Suprapubic skin (tissue), 4 donors: ENCODE measurements around the gene DNMBP. TPM values are rescaled to one million over a fixed set of nuclear protein-coding genes. Genes with fewer than 3 reads are reported as not detected.
A peak's percentile ranks its signal among the peaks of the same experiment; 100 is the strongest.

Experiments used
- DNase-seq, 2 donors: peaks; one replicate each; pipeline ENCODE4 v3.0.0-alpha.2; 2019; ENCODE audit warnings: low spot score in 2 of 2
- H3K27ac ChIP-seq: fragments of 200-600 bp; sonication (generic); one replicate; pipeline ENCODE4 v1.5.1; 2019
- H3K27me3 ChIP-seq: fragments of 200-600 bp; sonication (generic); one replicate; pipeline ENCODE4 v1.5.1; 2019
- H3K36me3 ChIP-seq: fragments of 200-600 bp; sonication (generic); one replicate; pipeline ENCODE4 v1.5.1; 2019
- H3K4me1 ChIP-seq: fragments of 200-600 bp; sonication (generic); one replicate; pipeline ENCODE4 v1.5.1; 2019
- H3K4me3 ChIP-seq: fragments of 200-600 bp; sonication (generic); one replicate; pipeline ENCODE4 v1.5.1; 2019; ENCODE audit warnings: mild to moderate bottlenecking
- H3K9me3 ChIP-seq: fragments of 200-600 bp; sonication (generic); one replicate; pipeline ENCODE4 v1.5.1; 2019
- EP300 ChIP-seq: sonication (generic); formaldehyde crosslinking; IDR thresholded peaks from one replicate; pipeline ENCODE4 v1.6.1; 2017; ENCODE audit warnings: antibody characterized with exemption
- POLR2A ChIP-seq, 2 donors: fragments of 450-650 bp; IDR thresholded peaks; one replicate each; pipeline ENCODE4 v1.6.1; 2017; ENCODE audit warnings: antibody characterized with exemption in 2 of 2, mild to moderate bottlenecking in 2 of 2, moderate library complexity in 2 of 2
- POLR2AphosphoS5 ChIP-seq, 3 donors: sonication (generic); formaldehyde crosslinking; IDR thresholded peaks; one replicate each; pipeline ENCODE4 v1.6.1; 2017; ENCODE audit warnings: antibody characterized with exemption in 3 of 3
- WGBS: methylation state at CpG from one replicate; pipeline ENCODE4 v1.1.5; 2018; 5-methylcytosine and 5-hydroxymethylcytosine counted together
- total RNA-seq, 4 donors: library from RNA; depleted of rRNA; stranded (reverse); fragments of >200 nt; gene quantifications; one replicate each; pipeline ENCODE4 v1.1.0, GENCODE V29; 2016
- TF ChIP-seq, protein P1 (sequence below), 2 donors: fragments of 200-600 bp in 1 of 2; fragments of 450-650 bp in 1 of 2; sonication (generic) in 1 of 2; IDR thresholded peaks; one replicate each; pipeline ENCODE4 v1.5.1; 2016 to 2019; ENCODE audit warnings: antibody characterized with exemption in 2 of 2, mild to moderate bottlenecking in 1 of 2, moderate library complexity in 1 of 2

Gene DNMBP
- total RNA-seq, 4 donors from 2014 or later: 43.4 to 89.6 (median 52.3) TPM

GRCh38 chr10:100043796-100044195 is 34.0 kb upstream of the DNMBP start:
- DNase-seq: peak in 1 of 2 donors; percentile 72
- TF ChIP-seq, protein P1, sequence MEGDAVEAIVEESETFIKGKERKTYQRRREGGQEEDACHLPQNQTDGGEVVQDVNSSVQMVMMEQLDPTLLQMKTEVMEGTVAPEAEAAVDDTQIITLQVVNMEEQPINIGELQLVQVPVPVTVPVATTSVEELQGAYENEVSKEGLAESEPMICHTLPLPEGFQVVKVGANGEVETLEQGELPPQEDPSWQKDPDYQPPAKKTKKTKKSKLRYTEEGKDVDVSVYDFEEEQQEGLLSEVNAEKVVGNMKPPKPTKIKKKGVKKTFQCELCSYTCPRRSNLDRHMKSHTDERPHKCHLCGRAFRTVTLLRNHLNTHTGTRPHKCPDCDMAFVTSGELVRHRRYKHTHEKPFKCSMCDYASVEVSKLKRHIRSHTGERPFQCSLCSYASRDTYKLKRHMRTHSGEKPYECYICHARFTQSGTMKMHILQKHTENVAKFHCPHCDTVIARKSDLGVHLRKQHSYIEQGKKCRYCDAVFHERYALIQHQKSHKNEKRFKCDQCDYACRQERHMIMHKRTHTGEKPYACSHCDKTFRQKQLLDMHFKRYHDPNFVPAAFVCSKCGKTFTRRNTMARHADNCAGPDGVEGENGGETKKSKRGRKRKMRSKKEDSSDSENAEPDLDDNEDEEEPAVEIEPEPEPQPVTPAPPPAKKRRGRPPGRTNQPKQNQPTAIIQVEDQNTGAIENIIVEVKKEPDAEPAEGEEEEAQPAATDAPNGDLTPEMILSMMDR (IDR thresholded peaks at IDR 0.05): no peak
- TF ChIP-seq POLR2AphosphoS5 (IDR thresholded peaks at IDR 0.05): peak in 1 of 3 donors; percentile 9
- no peak for TF ChIP-seq POLR2A (IDR thresholded peaks at IDR 0.05)
- TF ChIP-seq EP300: no peak
- Histone ChIP-seq H3K4me3 (no peak overlapping the region), H3K27me3 (no peaks in the 10 kb centered on the region), H3K4me1 (peaks cover 43% of the 10 kb centered on the region), H3K9me3 (no peaks in the 10 kb centered on the region), H3K36me3 (no peaks in the 10 kb centered on the region), H3K27ac (peak overlapping the region; percentile 90)
- WGBS: 19% methylated on average over 3 of the region's 3 CpGs

DNA sequence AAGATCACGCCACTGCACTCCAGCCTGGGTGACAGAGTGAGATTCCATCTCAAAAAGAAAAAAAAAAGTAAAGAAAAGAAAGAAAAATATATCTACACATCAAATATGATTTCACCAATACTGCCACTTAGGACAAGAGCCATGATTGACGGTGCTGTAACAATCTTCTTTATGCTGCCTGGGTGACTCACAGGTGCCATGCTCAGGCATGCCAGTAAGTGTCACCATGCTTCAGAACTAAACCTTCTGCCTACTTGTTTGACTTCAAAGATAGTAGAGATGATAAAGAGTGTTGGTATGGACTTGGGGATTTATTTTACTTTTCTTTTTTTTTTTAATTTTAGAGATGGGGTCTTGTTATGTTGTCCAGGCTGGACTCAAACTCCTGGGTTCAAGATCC is 33.6 kb upstream of the DNMBP start:
- TF ChIP-seq EP300 (no peak), POLR2AphosphoS5 (IDR thresholded peaks at IDR 0.05) (no peak), POLR2A (IDR thresholded peaks at IDR 0.05) (no peak)
- TF ChIP-seq, protein P1 (IDR thresholded peaks at IDR 0.05): no peak
- Histone ChIP-seq H3K27me3 (no peaks in the 10 kb centered on the region), H3K4me1 (peaks cover 43% of the 10 kb centered on the region), H3K4me3 (no peak overlapping the region), H3K9me3 (no peaks in the 10 kb centered on the region), H3K27ac (peak overlapping the region; percentile 90), H3K36me3 (no peaks in the 10 kb centered on the region)
- DNase-seq: no peak
- 58% methylated on average over 2 of the region's 2 CpGs for WGBS

GRCh38 chr10:100041306-100042002 is 31.7 kb upstream of the DNMBP start:
- H3K36me3 ChIP-seq: no peaks in the 10 kb centered on the region
- no peaks in the 10 kb centered on the region for H3K27me3 ChIP-seq
- H3K9me3 ChIP-seq: no peaks in the 10 kb centered on the region
- WGBS: 70% methylated on average over 2 of the region's 2 CpGs
- no peak overlapping the region for H3K4me3 ChIP-seq
- H3K27ac ChIP-seq: no peak overlapping the region
- DNase-seq: no peak
- peaks cover 43% of the 10 kb centered on the region for H3K4me1 ChIP-seq
- no peak for TF ChIP-seq EP300
- TF ChIP-seq POLR2A (IDR thresholded peaks at IDR 0.05): no peak
- TF ChIP-seq, protein P1 (IDR thresholded peaks at IDR 0.05): no peak
- TF ChIP-seq POLR2AphosphoS5 (IDR thresholded peaks at IDR 0.05): no peak

DNA sequence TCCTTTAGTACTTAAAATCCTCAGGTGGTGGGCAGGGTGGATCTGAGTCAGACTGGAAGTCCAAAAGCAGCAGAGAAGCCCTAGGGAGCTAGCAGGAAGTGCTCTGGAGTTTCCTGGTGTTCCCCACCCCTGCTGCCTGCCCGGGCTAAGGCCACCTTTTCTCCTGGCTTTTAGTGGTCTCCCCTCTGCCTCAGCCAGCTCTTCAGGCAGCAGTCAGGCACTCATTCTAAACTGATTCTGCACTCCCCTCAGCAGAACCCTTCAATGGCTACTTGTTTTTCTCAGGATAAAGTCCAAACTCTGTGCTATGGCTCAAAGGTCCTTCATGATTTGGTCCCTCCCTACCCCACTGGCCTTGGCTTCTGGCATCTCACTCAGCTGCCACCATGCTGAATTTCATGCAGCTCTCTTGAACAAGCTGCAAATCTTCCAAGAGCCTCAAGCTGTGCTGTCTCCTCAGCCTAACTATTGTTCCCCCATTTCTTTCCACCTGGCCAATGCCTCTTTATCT is 28.9 kb upstream of the DNMBP start:
- TF ChIP-seq POLR2AphosphoS5 (IDR thresholded peaks at IDR 0.05) (no peak), POLR2A (IDR thresholded peaks at IDR 0.05) (no peak), EP300 (no peak)
- TF ChIP-seq, protein P1 (IDR thresholded peaks at IDR 0.05): no peak
- Histone ChIP-seq H3K27me3 (no peaks in the 10 kb centered on the region), H3K27ac (no peak overlapping the region), H3K4me3 (no peak overlapping the region), H3K4me1 (peaks cover 17% of the 10 kb centered on the region), H3K36me3 (no peaks in the 10 kb centered on the region), H3K9me3 (no peaks in the 10 kb centered on the region)
- no peak for DNase-seq
- 38% methylated on average over 1 of the region's 1 CpG for WGBS

DNA sequence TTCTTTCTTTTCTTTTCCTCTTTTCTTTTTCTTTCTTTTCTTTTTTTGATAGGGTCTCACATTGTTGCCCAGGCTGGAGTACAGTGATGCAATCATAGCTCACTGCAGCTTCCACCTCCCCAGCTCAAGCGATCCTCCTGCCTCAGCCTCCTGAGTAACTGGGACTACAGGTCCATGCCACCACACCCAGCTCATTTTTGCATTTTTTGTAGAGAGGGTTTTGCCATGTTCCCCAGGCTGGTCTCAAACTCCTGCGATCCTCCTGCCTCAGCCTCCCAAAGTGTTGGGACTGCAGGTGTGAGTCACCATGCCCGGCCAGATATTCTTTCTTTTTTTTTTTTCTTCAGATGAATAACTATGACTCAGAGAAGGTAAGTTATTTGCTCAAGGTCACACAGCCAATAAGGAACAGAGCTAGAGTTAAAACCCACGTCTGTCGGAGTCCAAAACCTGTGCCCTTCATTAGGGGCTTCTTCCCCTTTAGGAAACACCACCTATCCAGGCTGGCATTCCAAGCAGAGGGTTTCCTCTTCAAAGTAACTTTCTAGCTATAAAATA is 28.1 kb upstream of the DNMBP start:
- no peak for DNase-seq
- Histone ChIP-seq H3K36me3 (no peaks in the 10 kb centered on the region), H3K27me3 (no peaks in the 10 kb centered on the region), H3K9me3 (no peaks in the 10 kb centered on the region), H3K27ac (no peak overlapping the region), H3K4me1 (peaks cover 9% of the 10 kb centered on the region), H3K4me3 (no peak overlapping the region)
- 88% methylated on average over 5 of the region's 5 CpGs for WGBS
- TF ChIP-seq POLR2A (IDR thresholded peaks at IDR 0.05) (no peak), POLR2AphosphoS5 (IDR thresholded peaks at IDR 0.05) (no peak), EP300 (no peak)
- TF ChIP-seq, protein P1 (IDR thresholded peaks at IDR 0.05): no peak
